ENCODE measurements around the gene SLC25A40. TPM values are rescaled to one million over a fixed set of nuclear protein-coding genes. Genes with fewer than 3 reads are reported as not detected.
"Not testable (repeated sequence)": the region's sequence is repeated elsewhere in the genome, so short reads cannot be mapped to it uniquely, and the experiment has no call there.

SLC25A40 gene
- total RNA-seq, result 8.4 and 13.8 TPM in 2 replicates

- TF ChIP-seq CTCF (IDR thresholded peaks at IDR 0.05; ENCODE audit: insufficient read depth, low read depth, low read length), result no peak
- H3K4me3 ChIP-seq (ENCODE audit: low read depth, low read length), result peak within 1 kb of the TSS; percentile 87
- peak; percentile 95 for DNase-seq (ENCODE audit: low read depth)
Measured at GRCh38 chr7:87876040-87876868, at the start of gene SLC25A40, which contains the start of gene DBF4. Gene SLC25A40, minus strand, starts transcription at chr7:87876360. Its CDS starts 17,633 bp downstream, at chr7:87858727. Gene DBF4, plus strand, starts transcription at chr7:87876493. Its CDS starts 240 bp downstream, at chr7:87876733.

GRCh38 chr7:87922759-87923395, 46.7 kb upstream of the SLC25A40 start:
- not testable (repeated sequence) for H3K4me3 ChIP-seq (ENCODE audit: low read depth, low read length); DNase-seq (ENCODE audit: low read depth)

GRCh38 chr7:87920578-87920977, 44.4 kb upstream of the SLC25A40 start:
- no peak overlapping the region for H3K4me3 ChIP-seq (ENCODE audit: low read depth, low read length)
- DNase-seq (ENCODE audit: low read depth), result no peak
- no peak for TF ChIP-seq CTCF (IDR thresholded peaks at IDR 0.05; ENCODE audit: insufficient read depth, low read depth, low read length)

- DNase-seq (ENCODE audit: low read depth), result no peak
- no peak for TF ChIP-seq CTCF (IDR thresholded peaks at IDR 0.05; ENCODE audit: insufficient read depth, low read depth, low read length)
- no peak overlapping the region for H3K4me3 ChIP-seq (ENCODE audit: low read depth, low read length)
Measured at GRCh38 chr7:87919875-87920274, 43.7 kb upstream of the SLC25A40 start.

GRCh38 chr7:87918740-87919139, 42.6 kb upstream of the SLC25A40 start:
- no peak for DNase-seq (ENCODE audit: low read depth)
- TF ChIP-seq CTCF (IDR thresholded peaks at IDR 0.05; ENCODE audit: insufficient read depth, low read depth, low read length), result no peak
- no peak overlapping the region for H3K4me3 ChIP-seq (ENCODE audit: low read depth, low read length)

GRCh38 chr7:87912121-87912520, 36.0 kb upstream of the SLC25A40 start:
- no peak overlapping the region for H3K4me3 ChIP-seq (ENCODE audit: low read depth, low read length)
- no peak for DNase-seq (ENCODE audit: low read depth)
- TF ChIP-seq CTCF (IDR thresholded peaks at IDR 0.05; ENCODE audit: insufficient read depth, low read depth, low read length), result no peak

GRCh38 chr7:87908814-87909213, 32.7 kb upstream of the SLC25A40 start:
- DNase-seq (ENCODE audit: low read depth); H3K4me3 ChIP-seq (ENCODE audit: low read depth, low read length): not testable (repeated sequence)

- DNase-seq (ENCODE audit: low read depth), result peak; percentile 45
- H3K4me3 ChIP-seq (ENCODE audit: low read depth, low read length), result not testable (repeated sequence)
Measured at GRCh38 chr7:87907136-87907906, 31.2 kb upstream of the SLC25A40 start.
